Measurements from ENCODE around the gene CCDC60.

The CCDC60 gene

GRCh38 chr12:119556854-119557253, 222.3 kb downstream of the CCDC60 start:
- no peak for DNase-seq

GRCh38 chr12:119565404-119565803, 230.9 kb downstream of the CCDC60 start:
- no peak for DNase-seq

GRCh38 chr12:119570771-119571170, 236.2 kb downstream of the CCDC60 start:
- no peak for DNase-seq

GRCh38 chr12:119573086-119573485, 238.6 kb downstream of the CCDC60 start:
- no peak for DNase-seq

GRCh38 chr12:119574255-119574654, 239.7 kb downstream of the CCDC60 start:
- no peak for DNase-seq

GRCh38 chr12:119576118-119576810, 241.7 kb downstream of the CCDC60 start:
- DNase-seq, result no peak

GRCh38 chr12:119576915-119577314, 242.4 kb downstream of the CCDC60 start:
- DNase-seq, result no peak

GRCh38 chr12:119578112-119578511, 243.6 kb downstream of the CCDC60 start:
- no peak for DNase-seq

- no peak for DNase-seq
These were observed 254.6 kb downstream of the CCDC60 start for GRCh38 chr12:119589097-119589496.

GRCh38 chr12:119589634-119590033, 255.1 kb downstream of the CCDC60 start:
- DNase-seq, result no peak
